Activated T-cell treated with anti-CD3 and anti-CD28 coated beads, Interleukin-2, amount 50 U/mL, for 24 hours (primary cell): Measurements from ENCODE around the gene GIGYF1.
"Not testable (repeated sequence)": the region's sequence is repeated elsewhere in the genome, so short reads cannot be mapped to it uniquely, and the experiment has no call there.

Source experiments
- DNase-seq: peaks from one replicate; pipeline ENCODE4 v3.0.0-alpha.2; 2020
- H3K27ac Mint-ChIP-seq: 2 replicates; pipeline ENCODE4 v1.8.0; 2020; ENCODE audit warnings: mild to moderate bottlenecking, mixed read lengths
- H3K27me3 Mint-ChIP-seq: 2 replicates; pipeline ENCODE4 v1.8.0; 2020; ENCODE audit warnings: mixed read lengths
- H3K36me3 Mint-ChIP-seq: 2 replicates; pipeline ENCODE4 v1.8.0; 2020; ENCODE audit warnings: low read depth, mixed read lengths
- H3K4me1 Mint-ChIP-seq: 2 replicates; pipeline ENCODE4 v1.8.0; 2020; ENCODE audit warnings: low read depth, mixed read lengths
- H3K4me3 Mint-ChIP-seq: 2 replicates; pipeline ENCODE4 v1.8.0; 2020; ENCODE audit warnings: mild to moderate bottlenecking, moderate library complexity, mixed read lengths
- H3K9me3 Mint-ChIP-seq: 2 replicates; pipeline ENCODE4 v1.8.0; 2020; ENCODE audit warnings: mixed read lengths

GIGYF1 gene

DNA sequence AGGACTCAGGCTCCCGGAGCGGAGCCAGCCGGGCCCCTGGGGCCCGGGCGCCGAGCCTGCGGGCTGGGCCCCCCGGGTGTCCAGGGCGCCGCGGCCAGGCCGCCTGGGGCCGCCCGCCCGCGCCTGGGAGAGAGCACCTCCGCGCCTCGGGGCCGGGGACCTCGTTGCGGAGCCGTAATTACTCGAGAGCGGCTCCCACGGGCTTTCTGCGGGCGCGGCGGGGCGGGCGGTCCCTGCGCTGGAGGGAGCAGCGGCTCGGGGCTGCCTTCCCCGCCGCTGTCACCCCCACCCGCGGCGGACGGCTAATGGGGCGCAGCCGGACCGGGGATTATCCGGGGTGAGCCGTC, 19.0 kb downstream of the GIGYF1 start:
- Mint-ChIP-seq H3K4me3 (peak overlapping the region; percentile 96), H3K4me1 (peaks cover 29% of the 10 kb centered on the region), H3K36me3 (peaks cover 45% of the 10 kb centered on the region), H3K27me3 (no peaks in the 10 kb centered on the region), H3K27ac (peak overlapping the region; percentile 94), H3K9me3 (no peaks in the 10 kb centered on the region)
- DNase-seq, result no peak

DNA sequence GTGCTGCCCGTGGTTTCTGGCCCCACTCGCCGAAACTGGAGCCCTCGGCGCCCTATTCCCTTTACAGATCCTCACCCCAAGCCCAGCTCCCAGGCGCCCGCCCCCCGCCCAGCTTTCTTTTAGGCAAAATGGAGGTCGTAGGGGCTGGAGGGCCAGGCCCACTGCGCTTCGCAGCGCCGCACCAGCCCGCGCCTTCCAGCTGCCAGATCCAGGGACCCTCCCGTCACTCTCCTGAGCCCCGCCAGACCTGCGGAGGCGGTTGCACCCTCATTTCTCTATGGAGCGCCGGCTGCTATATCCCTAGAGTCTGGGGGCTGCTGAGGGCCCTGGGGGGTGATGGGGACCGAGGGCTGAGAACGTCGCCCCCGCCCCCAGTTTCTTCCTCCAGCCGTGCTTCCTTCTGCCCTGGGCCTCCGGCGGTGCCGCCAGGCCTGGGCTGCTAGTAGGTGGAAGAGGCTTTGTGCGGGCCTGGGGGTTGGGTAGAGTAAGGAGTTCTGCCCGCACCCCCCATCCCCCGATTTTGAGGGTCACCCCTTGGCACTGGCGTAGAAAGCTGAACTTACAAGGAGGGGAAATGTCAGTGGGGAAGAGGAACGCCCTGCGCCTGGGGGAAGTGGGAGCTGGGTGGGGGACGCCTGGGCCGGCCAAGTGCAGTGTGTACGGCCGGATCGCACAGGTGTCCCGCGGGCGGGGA, 19.5 kb downstream of the GIGYF1 start:
- DNase-seq, result peak; percentile 70
- H3K36me3 Mint-ChIP-seq, result peaks cover 39% of the 10 kb centered on the region
- H3K9me3 Mint-ChIP-seq, result no peaks in the 10 kb centered on the region
- H3K27me3 Mint-ChIP-seq, result no peaks in the 10 kb centered on the region
- peaks cover 24% of the 10 kb centered on the region for H3K4me1 Mint-ChIP-seq
- peak overlapping the region; percentile 96 for H3K4me3 Mint-ChIP-seq
- H3K27ac Mint-ChIP-seq, result peak overlapping the region; percentile 94

DNA sequence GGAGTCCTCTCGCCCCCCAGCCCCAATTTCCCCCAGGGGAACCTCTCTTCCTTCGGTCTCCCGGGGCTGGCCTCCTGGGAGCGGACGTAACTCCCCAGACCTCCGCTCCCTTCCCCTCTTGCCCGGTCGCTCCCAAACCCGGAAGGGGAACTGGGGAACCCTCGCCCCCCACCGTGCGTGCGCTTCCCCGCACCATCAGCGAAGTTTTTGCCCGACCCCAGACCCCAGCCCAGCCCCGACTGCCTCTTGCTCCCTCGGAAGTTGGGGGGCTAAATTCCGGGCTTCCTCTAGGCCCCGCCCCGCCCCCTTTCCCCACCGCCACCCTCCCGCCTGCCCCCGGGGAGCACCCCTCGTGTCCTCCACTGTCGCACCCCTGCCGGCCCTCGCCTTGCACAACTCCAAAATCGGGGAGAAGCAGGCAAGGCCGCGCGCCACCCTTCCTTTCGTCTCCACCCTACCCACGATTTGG, 20.1 kb downstream of the GIGYF1 start:
- DNase-seq, result no peak
- Mint-ChIP-seq H3K27ac (peak overlapping the region; percentile 94), H3K27me3 (no peaks in the 10 kb centered on the region)

DNA sequence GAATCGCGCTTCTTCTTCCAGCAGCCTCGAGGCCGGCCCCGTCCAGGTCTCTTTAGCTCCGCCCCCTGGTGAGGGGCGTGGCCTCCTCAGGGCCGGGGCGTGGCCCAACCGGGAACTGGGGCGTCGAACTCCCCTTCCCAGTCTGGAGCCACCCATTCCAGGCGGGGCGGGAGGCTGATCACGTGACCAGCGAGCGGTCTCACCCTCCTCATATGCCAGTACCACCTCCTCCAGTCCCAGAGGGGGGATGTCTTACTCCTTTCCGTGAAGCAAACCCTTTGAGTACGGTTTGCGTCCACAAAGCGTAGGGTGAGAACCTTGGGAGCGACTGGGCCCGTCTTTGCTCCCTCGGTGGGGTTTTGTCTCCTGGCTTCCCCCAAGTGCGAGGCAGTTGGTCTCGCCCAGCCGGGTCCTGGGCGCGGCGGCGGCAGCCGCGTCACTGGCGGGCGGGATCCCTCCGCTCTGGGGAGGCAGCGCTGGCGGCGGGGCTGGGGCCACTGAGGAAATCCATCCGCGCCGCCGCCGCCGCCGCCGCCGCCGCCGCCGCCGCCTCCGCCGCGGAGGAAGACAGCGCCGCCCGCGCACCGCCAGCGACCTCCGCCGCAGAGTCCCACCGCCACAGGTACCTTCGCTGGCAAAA, 20.6 kb downstream of the GIGYF1 start, which contains the start of gene GNB2:
Gene GNB2 (plus strand): TSS at position 439 of the 640 bp plus-strand sequence. CDS start 2,526 bp downstream, outside the sequence.
- H3K36me3 Mint-ChIP-seq, result peaks cover 31% of the 10 kb centered on the region
- H3K4me3 Mint-ChIP-seq, result peak within 1 kb of the TSS; percentile 96
- no peaks in the 10 kb centered on the region for H3K9me3 Mint-ChIP-seq
- H3K27me3 Mint-ChIP-seq, result no peaks in the 10 kb centered on the region
- peak; percentile 100 for DNase-seq
- H3K27ac Mint-ChIP-seq, result peak within 1 kb of the TSS; percentile 97
- H3K4me1 Mint-ChIP-seq, result peaks cover 18% of the 10 kb centered on the region

More for the DNA sequence above, 20.1 kb downstream of the GIGYF1 start:
- peaks cover 19% of the 10 kb centered on the region for H3K4me1 Mint-ChIP-seq
- H3K36me3 Mint-ChIP-seq, result peaks cover 34% of the 10 kb centered on the region
- H3K4me3 Mint-ChIP-seq, result peak overlapping the region; percentile 96
- no peaks in the 10 kb centered on the region for H3K9me3 Mint-ChIP-seq

DNA sequence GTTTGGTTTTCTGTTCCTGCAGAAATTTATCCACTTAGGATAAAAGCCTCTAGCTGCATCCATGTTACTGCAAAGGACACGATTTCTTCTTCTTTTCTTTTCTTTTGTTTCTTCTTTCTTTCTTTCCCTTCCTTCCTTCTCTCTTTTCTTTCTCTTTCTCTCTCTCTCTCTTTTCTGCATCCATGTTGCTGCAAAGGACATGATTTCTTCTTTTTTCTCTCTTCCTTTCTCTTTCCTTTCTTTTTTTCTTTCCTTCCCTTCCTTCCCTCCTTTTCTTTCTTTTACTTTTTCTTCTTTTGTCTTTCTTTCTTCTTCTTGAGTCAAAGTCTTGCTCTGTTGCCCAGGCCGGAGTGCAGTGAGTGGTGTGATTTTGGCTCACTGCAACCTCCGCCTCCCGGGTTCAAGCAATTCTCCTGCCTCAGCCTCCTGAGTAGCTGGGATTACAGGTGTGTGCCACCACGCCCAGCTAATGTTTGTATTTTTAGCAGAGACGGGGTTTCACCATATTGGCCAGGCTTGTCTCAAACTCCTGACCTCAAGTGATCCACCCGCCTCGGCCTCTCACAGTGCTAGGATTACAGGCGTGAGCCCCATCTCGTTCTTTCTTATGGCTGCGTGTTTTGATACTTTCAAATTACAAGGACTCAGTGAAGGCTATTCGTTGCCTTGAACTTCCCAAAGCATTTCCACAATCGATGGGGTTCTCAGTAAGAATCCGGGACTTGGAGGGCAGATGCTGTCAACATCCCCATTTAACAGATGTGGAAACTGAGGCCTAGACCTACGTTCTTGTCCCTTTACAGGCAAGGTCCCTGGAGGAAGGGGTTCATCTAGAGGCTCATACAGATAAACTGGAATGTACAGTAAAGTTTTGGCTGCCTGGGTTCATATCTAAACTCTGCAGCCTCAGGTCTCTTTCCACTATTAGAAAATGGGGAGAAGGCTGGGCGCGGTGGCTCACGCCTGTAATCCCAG, 22.4 kb downstream of the GIGYF1 start:
- H3K4me1 Mint-ChIP-seq, result peaks cover 8% of the 10 kb centered on the region

DNA sequence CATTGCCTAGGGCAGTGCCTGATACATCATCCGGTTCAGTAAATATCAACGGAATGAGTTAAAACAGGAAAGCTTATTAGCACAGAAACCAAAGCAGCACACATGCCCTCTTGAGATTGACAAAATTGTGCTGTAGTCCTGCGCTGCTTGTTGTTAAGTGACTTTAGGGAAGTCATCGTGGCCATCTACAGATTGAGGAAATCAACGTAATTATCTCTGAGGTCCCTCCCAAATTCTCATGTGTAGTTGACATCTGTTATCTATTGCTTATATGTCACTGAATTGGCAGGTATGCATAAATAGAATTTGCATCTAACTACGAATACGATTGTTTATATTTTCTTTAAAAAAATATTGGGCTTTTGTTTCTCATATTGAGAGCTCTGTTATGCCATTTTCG, 24.0 kb downstream of the GIGYF1 start:
- H3K4me3 Mint-ChIP-seq, result no peak overlapping the region
- no peak for DNase-seq
- no peaks in the 10 kb centered on the region for H3K9me3 Mint-ChIP-seq
- H3K27ac Mint-ChIP-seq, result no peak overlapping the region
- peaks cover 10% of the 10 kb centered on the region for H3K36me3 Mint-ChIP-seq
- no peaks in the 10 kb centered on the region for H3K27me3 Mint-ChIP-seq
- peaks cover 4% of the 10 kb centered on the region for H3K4me1 Mint-ChIP-seq

More for the DNA sequence above, 22.4 kb downstream of the GIGYF1 start:
- Mint-ChIP-seq H3K27ac (no peak overlapping the region), H3K27me3 (no peaks in the 10 kb centered on the region), H3K36me3 (peaks cover 16% of the 10 kb centered on the region), H3K4me3 (no peak overlapping the region), H3K9me3 (no peaks in the 10 kb centered on the region)
- no peak for DNase-seq

DNA sequence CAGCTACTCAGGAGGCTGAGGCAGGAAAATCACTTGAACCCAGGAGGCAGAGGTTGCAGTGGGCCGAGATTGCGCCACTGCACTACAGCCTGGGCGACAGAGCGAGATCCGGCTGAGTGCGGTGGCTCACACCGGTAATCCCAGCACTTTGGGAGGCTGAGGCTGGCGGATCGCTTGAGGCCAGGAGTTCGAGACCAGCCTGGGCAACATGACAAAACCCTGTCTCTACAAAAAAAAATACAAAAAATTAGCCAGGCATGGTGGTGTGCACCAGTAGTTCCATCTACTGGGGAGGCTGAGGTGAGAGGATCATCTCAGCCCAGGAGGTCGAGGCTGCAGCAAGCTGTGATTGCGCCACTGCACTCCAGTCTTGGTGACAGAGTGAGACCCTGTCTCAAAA, 24.9 kb downstream of the GIGYF1 start:
- not testable (repeated sequence) for DNase-seq, H3K27ac Mint-ChIP-seq, H3K36me3 Mint-ChIP-seq, H3K4me3 Mint-ChIP-seq, H3K27me3 Mint-ChIP-seq, H3K9me3 Mint-ChIP-seq, H3K4me1 Mint-ChIP-seq

DNA sequence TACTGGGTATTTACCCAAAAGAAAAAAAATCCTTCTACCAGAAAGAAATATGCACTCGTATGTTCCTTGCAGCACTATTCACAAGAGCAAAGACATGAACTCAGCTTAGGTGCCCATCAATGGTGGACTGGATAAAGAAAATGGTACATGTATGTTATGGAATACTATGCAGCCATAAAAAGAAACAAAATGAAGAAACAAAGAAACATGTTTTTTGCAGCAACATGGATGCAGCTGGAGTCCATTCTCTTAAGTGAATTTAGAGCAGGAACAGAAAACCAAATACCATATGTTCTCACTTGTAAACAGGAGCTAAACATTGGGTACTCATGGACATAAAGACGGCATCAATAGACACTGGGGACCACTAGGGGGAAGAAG, 26.0 kb downstream of the GIGYF1 start:
- Mint-ChIP-seq H3K4me3 (no peak overlapping the region), H3K9me3 (no peaks in the 10 kb centered on the region)

DNA sequence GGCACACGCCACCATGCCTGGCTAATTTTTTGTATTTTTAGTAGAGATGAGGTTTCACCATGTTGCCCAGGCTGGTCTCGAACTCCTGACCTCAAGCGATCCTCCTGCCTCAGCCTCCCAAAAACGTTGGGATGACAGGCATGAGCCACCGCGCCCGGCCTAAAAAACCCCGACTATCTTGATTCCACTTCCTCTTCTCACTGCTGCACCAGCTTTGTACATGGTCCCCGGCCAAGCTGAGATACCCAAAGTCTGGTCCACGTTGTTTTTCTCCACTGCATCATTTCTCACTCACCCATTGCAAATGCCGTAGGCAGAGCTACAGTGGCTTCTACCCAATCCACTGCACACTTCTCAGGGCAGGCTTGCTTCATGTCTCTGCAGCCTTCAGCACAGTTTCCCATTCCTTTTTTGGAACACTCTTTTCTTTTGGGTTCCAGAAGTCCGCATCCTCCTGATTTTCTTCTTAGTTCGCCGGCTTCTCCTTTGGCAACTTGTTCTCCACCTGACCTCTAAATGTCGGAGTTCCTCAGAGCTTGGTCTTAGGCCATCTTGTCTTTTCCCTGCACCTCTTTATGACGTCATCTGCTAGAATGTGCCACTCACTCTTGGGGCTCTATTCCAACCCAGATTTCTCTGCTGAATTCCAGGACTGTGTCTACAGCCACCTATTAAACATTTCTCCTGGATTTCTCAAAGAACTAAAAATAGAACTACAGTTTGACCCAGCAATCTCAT, 26.6 kb downstream of the GIGYF1 start:
- no peak overlapping the region for H3K4me3 Mint-ChIP-seq
- DNase-seq, result no peak
- H3K27me3 Mint-ChIP-seq, result no peaks in the 10 kb centered on the region
- H3K4me1 Mint-ChIP-seq, result peaks cover under 1% of the 10 kb centered on the region
- no peaks in the 10 kb centered on the region for H3K9me3 Mint-ChIP-seq
- no peaks in the 10 kb centered on the region for H3K36me3 Mint-ChIP-seq
- H3K27ac Mint-ChIP-seq, result no peak overlapping the region

More for the DNA sequence above, 26.0 kb downstream of the GIGYF1 start:
- H3K36me3 Mint-ChIP-seq, result no peaks in the 10 kb centered on the region
- DNase-seq, result no peak
- H3K27me3 Mint-ChIP-seq, result no peaks in the 10 kb centered on the region
- peaks cover 3% of the 10 kb centered on the region for H3K4me1 Mint-ChIP-seq
- no peak overlapping the region for H3K27ac Mint-ChIP-seq

DNA sequence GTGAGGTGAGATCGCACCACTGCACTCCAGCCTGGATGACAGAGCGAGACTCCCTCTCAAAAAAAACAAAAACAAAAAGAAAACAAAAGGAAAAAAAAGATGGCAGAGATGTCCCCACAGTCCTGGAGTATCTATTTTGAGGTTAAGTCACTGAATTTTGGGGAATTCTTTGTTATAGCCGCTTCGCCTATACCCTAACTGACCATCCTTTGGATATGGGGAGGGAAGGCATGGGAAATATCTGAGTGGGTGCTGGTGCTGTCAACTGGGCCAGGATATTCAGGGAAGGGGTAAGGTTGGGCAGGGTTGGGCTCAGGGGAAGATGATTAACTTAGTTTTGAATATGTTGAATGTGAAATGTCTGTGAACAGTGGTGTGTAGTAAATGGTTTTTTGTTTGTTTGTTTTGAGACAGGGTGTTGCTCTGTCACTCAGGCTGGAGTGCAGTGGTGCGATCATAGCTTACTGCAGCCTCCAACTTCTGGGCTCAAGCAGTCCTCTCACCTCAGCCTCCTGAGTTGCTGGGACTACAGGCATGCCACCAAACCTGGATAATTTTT, 28.8 kb downstream of the GIGYF1 start:
- no peaks in the 10 kb centered on the region for H3K4me1 Mint-ChIP-seq
- H3K36me3 Mint-ChIP-seq, result no peaks in the 10 kb centered on the region
- no peaks in the 10 kb centered on the region for H3K9me3 Mint-ChIP-seq
- H3K27ac Mint-ChIP-seq, result no peak overlapping the region
- DNase-seq, result no peak
- H3K4me3 Mint-ChIP-seq, result no peak overlapping the region
- H3K27me3 Mint-ChIP-seq, result peaks cover 2% of the 10 kb centered on the region

DNA sequence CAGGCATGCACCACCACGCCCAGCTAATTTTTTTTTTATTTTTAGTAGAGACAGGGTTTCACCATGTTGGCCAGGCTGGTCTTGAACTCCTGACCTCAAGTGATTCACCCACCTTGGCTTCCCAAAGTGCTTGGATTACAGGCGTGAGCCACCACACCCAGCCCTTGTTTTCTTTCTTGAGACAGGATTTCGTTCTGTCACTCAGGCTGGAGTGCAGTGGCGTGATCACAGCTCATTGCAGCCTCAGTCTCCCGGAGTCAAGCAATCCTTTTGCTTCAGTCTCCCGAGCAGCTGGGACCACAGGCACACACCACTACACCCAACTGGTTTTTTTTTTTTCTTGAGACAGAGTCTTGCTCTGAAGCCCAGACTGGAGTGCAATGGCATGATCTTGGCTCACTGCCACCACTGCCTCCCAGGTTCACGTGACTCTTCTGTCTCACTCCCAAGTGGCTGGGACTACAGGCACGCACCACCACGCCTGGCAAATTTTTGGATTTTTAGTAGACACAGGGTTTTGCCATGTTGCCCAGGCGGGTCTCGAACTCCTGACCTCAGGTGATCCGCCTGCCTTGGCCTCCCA, 31.8 kb downstream of the GIGYF1 start:
- H3K27ac Mint-ChIP-seq, DNase-seq, H3K9me3 Mint-ChIP-seq, H3K36me3 Mint-ChIP-seq, H3K4me3 Mint-ChIP-seq, H3K4me1 Mint-ChIP-seq: not testable (repeated sequence)
- peaks cover 24% of the 10 kb centered on the region for H3K27me3 Mint-ChIP-seq

DNA sequence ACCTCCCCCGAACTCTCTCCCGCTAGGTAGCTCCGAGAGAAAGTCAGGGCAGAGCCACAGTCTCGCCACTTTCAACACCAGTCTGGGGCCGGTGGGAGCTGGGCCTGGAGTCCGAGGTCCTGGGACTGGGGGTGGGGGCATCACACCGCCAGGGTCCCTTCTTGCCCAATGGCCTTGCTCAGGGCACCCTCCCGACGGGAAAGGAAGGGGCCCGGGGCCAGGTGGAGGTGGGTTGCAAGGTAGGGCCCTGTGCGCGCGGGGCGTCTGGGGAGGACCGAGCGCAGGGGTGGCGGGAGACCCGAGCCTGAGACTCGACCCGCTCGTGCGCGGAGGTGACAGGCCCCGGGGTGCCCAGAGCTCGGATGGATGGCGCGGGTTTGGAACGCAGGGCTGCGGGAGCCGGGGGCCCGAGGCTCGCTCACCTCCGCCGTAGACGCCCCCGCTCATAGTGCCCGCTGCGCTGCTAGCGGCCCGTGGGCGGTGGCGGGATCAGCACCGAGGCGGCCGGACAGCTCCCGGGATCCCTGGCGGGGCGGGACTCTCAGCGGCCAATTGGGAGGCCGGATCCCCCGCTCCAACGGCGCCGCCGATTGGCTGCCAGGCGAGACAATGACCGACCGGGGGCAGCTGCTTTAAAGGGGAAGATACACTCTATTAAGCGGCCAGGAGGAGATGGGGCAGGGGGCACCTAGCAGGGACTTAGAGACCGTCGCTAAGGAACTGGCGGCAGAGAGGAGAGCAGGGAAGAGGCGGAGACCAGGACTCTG, 38.0 kb downstream of the GIGYF1 start, which contains the start of gene ACTL6B:
Gene ACTL6B (minus strand): TSS at position 541 of the 767 bp plus-strand sequence. CDS start 94 bp downstream, at position 447.
- no peak within 1 kb of the TSS for H3K27ac Mint-ChIP-seq
- H3K4me3 Mint-ChIP-seq, result no peak within 1 kb of the TSS
- H3K4me1 Mint-ChIP-seq, result peaks cover 3% of the 10 kb centered on the region
- H3K36me3 Mint-ChIP-seq, result no peaks in the 10 kb centered on the region
- H3K27me3 Mint-ChIP-seq, result peaks cover 54% of the 10 kb centered on the region
- DNase-seq, result peak; percentile 74
- no peaks in the 10 kb centered on the region for H3K9me3 Mint-ChIP-seq
